ENCODE results near the gene TRIM10. TPM values are rescaled to one million over a fixed set of nuclear protein-coding genes. Genes with fewer than 3 reads are reported as not detected.

TRIM10 gene
- total and polyA plus RNA-seq, 2 donors (not counting 1 experiment from before 2014, with no cell fraction given) = not detected

- Mint-ChIP-seq H3K4me1 (no peaks in the 10 kb centered on the region), H3K9me3 (ENCODE audit: insufficient read depth) (peaks cover 2% of the 10 kb centered on the region), H3K4me3 (no peak overlapping the region), H3K27me3 (peaks cover 45% of the 10 kb centered on the region), H3K27ac (no peak overlapping the region)
- intact Hi-C loops (cut with micrococcal nuclease) = no loop called here
- H4K20me1 ChIP-seq (ENCODE audit: control insufficient read depth, insufficient read depth, low read length, poor library complexity, severe bottlenecking) = no peaks in the 10 kb centered on the region
- no peak overlapping the region for H3K4me2 ChIP-seq (replicated peaks; ENCODE audit: low read depth, low read length, poor library complexity, severe bottlenecking)
- H3K9me3 ChIP-seq (ENCODE audit: control extremely low read depth in 1 of 3, control insufficient read depth in 2 of 3, insufficient read depth in 1 of 3, low read length in 2 of 3) = peaks cover 5 to 9% (median 8%) of the 10 kb centered on the region in 3 donors
- POLR2A ChIA-PET = no interaction called here
- no peak overlapping the region for H3K27ac ChIP-seq (ENCODE audit: low read length in 2 of 2)
- no peak for DNase-seq
- WGBS (ENCODE audit: insufficient coverage) = no CpG with 5 or more reads among the region's 1 CpG
- CTCF ChIA-PET = no interaction called here
- no peak overlapping the region for H3K4me3 ChIP-seq (ENCODE audit: control extremely low read depth in 1 of 5, extremely low read depth in 1 of 5, insufficient read depth in 1 of 5, low read depth in 2 of 5, low read length in 4 of 5)
- H3K4me1 ChIP-seq (ENCODE audit: control insufficient read depth in 2 of 2, insufficient read depth in 2 of 2, low read length in 2 of 2) = no peaks in the 10 kb centered on the region
- H3K9ac ChIP-seq (ENCODE audit: low read length) = no peak overlapping the region
- H2AFZ ChIP-seq (ENCODE audit: insufficient read depth, low read depth, low read length, poor library complexity, severe bottlenecking) = no peak overlapping the region
- TF ChIP-seq CTCF (IDR thresholded peaks at IDR 0.05) (no peak), EZH2 (IDR thresholded peaks at IDR 0.05; ENCODE audit: borderline replicate concordance, insufficient read depth, low read depth, low read length, poor library complexity, severe bottlenecking) (no peak)
- H3K36me3 ChIP-seq (replicated peaks in 1 of 2; ENCODE audit: control extremely low read depth in 1 of 2, control insufficient read depth in 1 of 2, extremely low read depth in 1 of 2, insufficient read depth in 2 of 2, low read length in 1 of 2) = peaks cover 0 to 5% of the 10 kb centered on the region in 2 experiments
- no peak for ATAC-seq (ENCODE audit: low read depth)
- peaks cover 0 to 26% (median 8%) of the 10 kb centered on the region in 4 experiments for H3K27me3 ChIP-seq (replicated peaks in 1 of 4; ENCODE audit: control extremely low read depth in 1 of 4, control insufficient read depth in 3 of 4, insufficient read depth in 4 of 4, low read length in 3 of 4)
- H3K79me2 ChIP-seq (ENCODE audit: control insufficient read depth, insufficient read depth, low read length) = no peaks in the 10 kb centered on the region
Measured at GRCh38 chr6:30180145-30180544, 19.1 kb upstream of the TRIM10 start.

GRCh38 chr6:30178837-30179236 lies 17.8 kb upstream of the TRIM10 start:
- Histone ChIP-seq H3K4me3 (ENCODE audit: control extremely low read depth in 1 of 5, extremely low read depth in 1 of 5, insufficient read depth in 1 of 5, low read depth in 2 of 5, low read length in 4 of 5) (no peak overlapping the region), H3K9me3 (ENCODE audit: control extremely low read depth in 1 of 3, control insufficient read depth in 2 of 3, insufficient read depth in 1 of 3, low read length in 2 of 3) (peaks cover 5 to 9% (median 8%) of the 10 kb centered on the region in 3 donors), H4K20me1 (ENCODE audit: control insufficient read depth, insufficient read depth, low read length, poor library complexity, severe bottlenecking) (no peaks in the 10 kb centered on the region), H3K79me2 (ENCODE audit: control insufficient read depth, insufficient read depth, low read length) (no peaks in the 10 kb centered on the region), H2AFZ (ENCODE audit: insufficient read depth, low read depth, low read length, poor library complexity, severe bottlenecking) (no peak overlapping the region), H3K4me2 (replicated peaks; ENCODE audit: low read depth, low read length, poor library complexity, severe bottlenecking) (no peak overlapping the region), H3K4me1 (ENCODE audit: control insufficient read depth in 2 of 2, insufficient read depth in 2 of 2, low read length in 2 of 2) (no peaks in the 10 kb centered on the region), H3K9ac (ENCODE audit: low read length) (no peak overlapping the region), H3K27ac (ENCODE audit: low read length in 2 of 2) (no peak overlapping the region), H3K36me3 (replicated peaks in 1 of 2; ENCODE audit: control extremely low read depth in 1 of 2, control insufficient read depth in 1 of 2, extremely low read depth in 1 of 2, insufficient read depth in 2 of 2, low read length in 1 of 2) (no peaks in the 10 kb centered on the region), H3K27me3 (replicated peaks in 1 of 4; ENCODE audit: control extremely low read depth in 1 of 4, control insufficient read depth in 3 of 4, insufficient read depth in 4 of 4, low read length in 3 of 4) (peaks cover 0 to 26% (median 9%) of the 10 kb centered on the region in 4 experiments)
- intact Hi-C loops (cut with micrococcal nuclease) = no loop called here
- WGBS (ENCODE audit: insufficient coverage) = no CpG with 5 or more reads among the region's 1 CpG
- peaks cover 2% of the 10 kb centered on the region for H3K9me3 Mint-ChIP-seq (ENCODE audit: insufficient read depth)
- ATAC-seq (ENCODE audit: low read depth) = no peak
- ChIA-PET POLR2A (no interaction called here), CTCF (no interaction called here)
- H3K4me3 Mint-ChIP-seq = no peak overlapping the region
- peaks cover 56% of the 10 kb centered on the region for H3K27me3 Mint-ChIP-seq
- DNase-seq = no peak
- no peak for TF ChIP-seq CTCF (IDR thresholded peaks at IDR 0.05)
- TF ChIP-seq EZH2 (IDR thresholded peaks at IDR 0.05; ENCODE audit: borderline replicate concordance, insufficient read depth, low read depth, low read length, poor library complexity, severe bottlenecking) = no peak
- no peak overlapping the region for H3K27ac Mint-ChIP-seq
- no peaks in the 10 kb centered on the region for H3K4me1 Mint-ChIP-seq

Measured in B cell (primary cell).